Psoas muscle (tissue), 8 donors: ENCODE data around the gene RSPH4A. TPM values are rescaled to one million over a fixed set of nuclear protein-coding genes. Genes with fewer than 3 reads are reported as not detected.
"Not testable (repeated sequence)": the region's sequence is repeated elsewhere in the genome, so short reads cannot be mapped to it uniquely, and the experiment has no call there.

Experiments
- ATAC-seq, 4 donors: fragments of 200-7000 bp; cut with Tn5 transposase; one replicate each; pipeline ENCODE4 v1.9.1; 2020; ENCODE audit warnings: moderate library complexity in 3 of 4, mild to moderate bottlenecking in 2 of 4
- DNase-seq, 2 donors: peaks; one replicate each; pipeline ENCODE4 v3.0.0-alpha.2; 2020
- H3K27ac ChIP-seq: fragments of 200-600 bp; one replicate; pipeline ENCODE4 v1.8.0; 2022
- H3K27me3 ChIP-seq, 3 donors: fragments of 200-600 bp in 1 of 3; one replicate each; pipeline versions ENCODE4 v1.6.1 to v1.8.0; 2013 to 2022; ENCODE audit warnings: low read length in 2 of 3, mild to moderate bottlenecking in 2 of 3, moderate library complexity in 1 of 3; ENCODE audit not compliant: insufficient read depth in 3 of 3
- H3K36me3 ChIP-seq, 2 donors: fragments of 200-600 bp in 1 of 2; one replicate each; pipeline versions ENCODE4 v1.6.1 to v1.8.0; 2013 to 2022; ENCODE audit warnings: low read depth in 1 of 2, mild to moderate bottlenecking in 1 of 2, moderate library complexity in 1 of 2; ENCODE audit not compliant: insufficient read depth in 1 of 2
- H3K4me1 ChIP-seq: fragments of 200-600 bp; one replicate; pipeline ENCODE4 v1.8.0; 2022
- H3K4me3 ChIP-seq: fragments of 200-600 bp; one replicate; pipeline ENCODE4 v1.8.0; 2022; ENCODE audit warnings: mild to moderate bottlenecking
- H3K9me3 ChIP-seq: fragments of 200-600 bp; one replicate; pipeline ENCODE4 v1.8.0; 2022
- WGBS, 3 donors: extraction: QIAGEN DNeasy Blood & Tissue Kit; methylation state at CpG; one replicate each; pipeline versions ENCODE4 v1.1.6 to v1.1.7; 2013; 5-methylcytosine and 5-hydroxymethylcytosine counted together
- intact Hi-C, 2 donors: fragments of 100-400 bp; cut with DNase I; formaldehyde crosslinking; loops; one replicate each; pipeline versions ENCODE4 v1.11.0 to v1.14.2; 2022
- polyA plus RNA-seq, 3 donors: library from polyadenylated mRNA; stranded (reverse); fragments of 200-250 nt; gene quantifications; one replicate each; pipeline ENCODE4 v1.2.3, GENCODE V29; 2013
- total RNA-seq, 4 donors: library from RNA; stranded (reverse); fragmentation: NEBNext Ultra II Directional in 2 of 4; extraction: Animal tissue kit (Norgen Biotek cat#: 25700) in 2 of 4; gene quantifications; one replicate each; pipeline versions ENCODE4 v1.2.1 to v1.2.4, GENCODE V29; 2021 to 2023
- TF ChIP-seq, protein P1 (sequence below): fragments of 200-600 bp; IDR thresholded peaks from one replicate; pipeline ENCODE4 v1.8.0; 2022; ENCODE audit warnings: antibody characterized with exemption
- donor health status: healthy with polysubstance abuse.
- donor health status: DM: no; HTN: no; CAD: no; lungs with moderate emphysema.
- donor health status: Bipolar disorder and iron deficiency.
- donor health status: healthy.
- donor health status: DM: yes; HTN: yes; CAD: no.
- donor health status: DM: no; HTN: no; CAD: no.
- donor health status: DM: no; HTN: no; CAD: no.
- donor health status: DM: yes; HTN: yes; CAD: no.

The RSPH4A gene
- total and polyA plus RNA-seq, 7 donors, result 0.13 to 0.71 (median 0.22) TPM; not detected in 1

DNA sequence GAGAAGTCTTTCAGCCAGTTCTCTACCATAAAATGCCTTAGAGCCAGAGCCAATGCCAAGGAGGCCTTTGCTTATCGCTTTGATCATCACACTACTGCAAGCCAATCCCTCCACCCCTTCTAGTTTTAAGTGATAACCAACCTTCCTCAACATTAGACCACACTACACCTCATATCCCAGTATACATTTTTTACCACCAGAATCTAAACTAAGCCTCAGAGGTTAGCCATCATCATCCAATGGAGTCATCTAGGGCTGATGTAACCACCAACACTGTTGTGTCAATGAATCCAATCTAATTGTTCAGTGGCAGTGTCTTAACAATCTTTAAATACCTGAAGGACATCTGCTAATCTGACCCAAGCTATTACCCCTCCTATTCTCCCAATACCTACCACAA lies 45.9 kb downstream of the RSPH4A start:
- Histone ChIP-seq H3K27me3 (no peaks in the 10 kb centered on the region), H3K9me3 (no peaks in the 10 kb centered on the region), H3K4me1 (peaks cover 11% of the 10 kb centered on the region), H3K36me3 (peaks cover 0 to 17% of the 10 kb centered on the region in 2 donors), H3K27ac (no peak overlapping the region), H3K4me3 (no peak overlapping the region)
- DNase-seq (no peak), ATAC-seq (no peak)
- WGBS, 3 donors, result 93 to 100% (median 93%) methylated on average over 1 of the region's 1 CpG
- intact Hi-C loops, result no loop called here
- TF ChIP-seq, protein P1, sequence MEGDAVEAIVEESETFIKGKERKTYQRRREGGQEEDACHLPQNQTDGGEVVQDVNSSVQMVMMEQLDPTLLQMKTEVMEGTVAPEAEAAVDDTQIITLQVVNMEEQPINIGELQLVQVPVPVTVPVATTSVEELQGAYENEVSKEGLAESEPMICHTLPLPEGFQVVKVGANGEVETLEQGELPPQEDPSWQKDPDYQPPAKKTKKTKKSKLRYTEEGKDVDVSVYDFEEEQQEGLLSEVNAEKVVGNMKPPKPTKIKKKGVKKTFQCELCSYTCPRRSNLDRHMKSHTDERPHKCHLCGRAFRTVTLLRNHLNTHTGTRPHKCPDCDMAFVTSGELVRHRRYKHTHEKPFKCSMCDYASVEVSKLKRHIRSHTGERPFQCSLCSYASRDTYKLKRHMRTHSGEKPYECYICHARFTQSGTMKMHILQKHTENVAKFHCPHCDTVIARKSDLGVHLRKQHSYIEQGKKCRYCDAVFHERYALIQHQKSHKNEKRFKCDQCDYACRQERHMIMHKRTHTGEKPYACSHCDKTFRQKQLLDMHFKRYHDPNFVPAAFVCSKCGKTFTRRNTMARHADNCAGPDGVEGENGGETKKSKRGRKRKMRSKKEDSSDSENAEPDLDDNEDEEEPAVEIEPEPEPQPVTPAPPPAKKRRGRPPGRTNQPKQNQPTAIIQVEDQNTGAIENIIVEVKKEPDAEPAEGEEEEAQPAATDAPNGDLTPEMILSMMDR, result no peak

DNA sequence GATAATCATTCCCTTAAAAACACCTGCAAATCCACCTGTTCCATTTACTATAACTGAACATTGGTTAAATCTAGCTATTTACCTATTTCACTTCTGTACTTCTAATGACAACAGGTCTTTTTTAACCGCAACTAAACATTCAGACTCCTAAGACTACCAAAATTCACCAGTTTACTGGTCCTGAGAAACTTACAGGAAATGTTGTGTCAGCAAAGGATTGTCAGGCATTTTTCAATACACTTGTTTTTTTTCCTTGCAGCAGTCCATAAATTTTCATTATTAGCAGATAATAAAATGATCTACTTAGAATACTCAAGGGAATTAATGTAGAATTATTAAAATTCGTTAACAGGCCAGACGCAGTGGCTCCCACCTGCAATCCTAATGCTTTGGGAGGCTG lies 47.0 kb downstream of the RSPH4A start:
- 95 to 97% (median 96%) methylated on average over 3 of the region's 3 CpGs for WGBS, 3 donors
- H3K9me3 ChIP-seq, result no peaks in the 10 kb centered on the region
- H3K27ac ChIP-seq, result no peak overlapping the region

DNA sequence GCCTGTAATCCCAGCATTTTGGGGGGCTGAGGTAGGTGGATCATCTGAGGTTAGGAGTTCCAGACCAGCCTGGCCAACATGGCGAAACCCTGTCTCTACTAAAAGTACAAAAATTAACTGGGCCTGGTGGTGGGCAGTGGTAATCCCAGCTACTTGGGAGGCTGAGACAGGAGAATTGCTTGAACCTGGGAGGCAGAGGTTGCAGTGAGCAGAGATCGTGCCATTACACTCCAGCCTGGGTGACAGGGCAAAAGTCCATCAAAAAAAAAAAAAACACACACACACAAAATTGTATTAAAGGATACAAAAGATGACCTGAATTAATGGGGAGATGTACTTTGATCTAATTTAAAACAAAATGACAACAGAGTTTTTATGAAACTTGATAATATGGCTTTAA lies 47.9 kb downstream of the RSPH4A start:
- peaks cover 18% of the 10 kb centered on the region for H3K4me1 ChIP-seq
- H3K4me3 ChIP-seq, DNase-seq, ATAC-seq, H3K27ac ChIP-seq, intact Hi-C loops, H3K27me3 ChIP-seq, H3K9me3 ChIP-seq, H3K36me3 ChIP-seq: not testable (repeated sequence)
- WGBS, 3 donors, result 96 to 100% (median 98%) methylated on average over 2 of the region's 2 CpGs

More for the DNA sequence above, 47.0 kb downstream of the RSPH4A start:
- no peak for ATAC-seq
- TF ChIP-seq, protein P1, result no peak
- intact Hi-C loops, result no loop called here
- H3K27me3 ChIP-seq, result no peaks in the 10 kb centered on the region
- no peak overlapping the region for H3K4me3 ChIP-seq
- peaks cover 18% of the 10 kb centered on the region for H3K4me1 ChIP-seq
- H3K36me3 ChIP-seq, result peaks cover 0 to 6% of the 10 kb centered on the region in 2 donors
- DNase-seq, result no peak

DNA sequence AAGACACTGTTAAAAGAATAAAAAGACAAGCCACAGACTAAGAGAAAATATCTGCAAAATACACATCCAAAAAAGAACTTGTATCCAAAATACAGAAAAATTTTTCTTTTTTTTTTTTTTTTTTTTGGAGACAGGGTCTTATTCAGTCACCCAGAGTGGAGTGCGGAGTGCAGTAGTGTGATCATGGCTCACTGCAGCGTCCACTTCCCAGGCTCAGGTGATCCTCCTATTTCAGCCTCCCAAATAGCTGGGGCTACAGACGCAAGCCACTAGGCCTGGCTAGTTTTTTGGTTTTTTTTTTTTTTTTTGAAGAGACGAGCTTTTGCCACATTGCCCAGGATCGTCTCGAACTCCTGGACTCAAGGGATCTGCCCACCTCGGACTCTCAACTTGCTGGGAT lies 49.2 kb downstream of the RSPH4A start:
- TF ChIP-seq, protein P1, result no peak
- no peaks in the 10 kb centered on the region for H3K27me3 ChIP-seq
- peaks cover 18% of the 10 kb centered on the region for H3K4me1 ChIP-seq
- ATAC-seq, result no peak
- no peak overlapping the region for H3K4me3 ChIP-seq
- intact Hi-C loops, result loop anchor here in 1 of 2 donors (5.0 kb wide), 1 partner anchor 93 kb away; the partner anchor contains the start of gene RWDD1
- 69 to 78% (median 70%) methylated on average over 7 of the region's 7 CpGs for WGBS, 3 donors
- H3K27ac ChIP-seq, result no peak overlapping the region
- no peak for DNase-seq
- H3K36me3 ChIP-seq, result no peaks in the 10 kb centered on the region
- no peaks in the 10 kb centered on the region for H3K9me3 ChIP-seq

- ATAC-seq (no peak), DNase-seq (no peak)
- no peaks in the 10 kb centered on the region for H3K27me3 ChIP-seq
- no peak overlapping the region for H3K4me3 ChIP-seq
- no peaks in the 10 kb centered on the region for H3K36me3 ChIP-seq
- H3K9me3 ChIP-seq, result no peaks in the 10 kb centered on the region
- 72 to 80% (median 75%) methylated on average over 1 of the region's 1 CpG for WGBS, 3 donors
- TF ChIP-seq, protein P1, result no peak
- no peak overlapping the region for H3K27ac ChIP-seq
- intact Hi-C loops, result loop anchor here in 1 of 2 donors (5.0 kb wide), 1 partner anchor 95 kb away; the partner anchor contains the start of gene RWDD1
- H3K4me1 ChIP-seq, result peaks cover 18% of the 10 kb centered on the region
Measured at GRCh38 chr6:116666869-116667268, 50.6 kb downstream of the RSPH4A start.
